Embryonic facial prominence (tissue), 1 donor: ENCODE data around the gene CISH.

ENCODE experiments used
- DNase-seq: peaks from one replicate; pipeline ENCODE4 v3.0.0-alpha.2; 2016; ENCODE audit errors: extremely low spot score

The CISH gene

DNA sequence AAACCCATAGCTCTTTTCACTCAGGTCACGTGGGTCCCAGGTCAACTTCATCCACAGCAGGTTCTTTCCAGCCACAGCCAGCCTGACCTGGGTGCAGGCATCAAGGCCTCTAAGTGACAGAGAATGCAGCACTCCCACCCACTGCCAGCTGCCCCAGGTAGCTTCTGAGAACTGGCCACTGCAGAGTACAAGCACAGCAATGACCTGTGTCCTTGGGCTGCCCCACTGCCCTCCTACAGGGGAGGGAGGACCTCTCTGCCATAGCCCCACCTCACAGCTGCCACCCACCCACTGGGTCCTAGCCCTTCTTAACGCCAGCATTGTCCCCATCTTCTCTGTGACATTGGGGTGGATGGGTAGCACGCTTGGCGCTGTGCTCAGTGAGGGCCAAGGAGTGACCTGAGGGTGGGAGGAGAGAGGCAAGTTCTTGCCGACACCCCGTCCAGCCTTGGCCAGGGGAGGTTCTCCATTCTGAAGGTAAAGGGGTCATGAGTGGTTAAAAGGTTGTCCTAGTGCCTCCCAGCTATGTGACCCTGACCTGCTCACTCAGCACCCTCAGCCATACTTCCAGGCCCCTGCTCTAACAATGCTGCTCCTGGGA, 12.4 kb downstream of the CISH start:
- DNase-seq: no peak

DNA sequence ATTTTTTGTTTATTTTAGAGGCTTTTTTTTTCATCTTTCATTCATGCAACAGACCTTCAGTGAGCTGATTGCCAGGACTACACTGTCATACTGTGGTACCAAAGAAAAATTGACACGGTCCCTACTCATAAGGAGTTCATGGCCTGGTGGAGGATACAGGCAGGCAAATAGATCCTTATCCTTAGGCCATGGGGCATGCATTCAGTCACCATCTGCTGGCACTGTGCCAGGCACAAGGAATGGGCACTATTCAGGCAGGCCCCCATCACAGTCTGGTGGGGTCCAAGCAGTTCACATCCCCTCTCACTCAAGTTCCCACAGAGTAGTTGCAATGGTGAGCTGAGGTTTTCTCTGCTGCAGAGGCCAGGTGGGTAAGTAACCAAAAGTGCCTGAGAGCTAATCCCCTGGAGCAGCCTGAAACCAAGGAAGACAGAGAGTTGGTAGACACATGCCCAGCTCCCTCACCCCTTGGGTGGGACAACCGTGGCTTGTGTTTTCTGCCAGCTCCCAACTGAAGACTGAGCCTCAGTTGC, 17.3 kb downstream of the CISH start:
- no peak for DNase-seq

DNA sequence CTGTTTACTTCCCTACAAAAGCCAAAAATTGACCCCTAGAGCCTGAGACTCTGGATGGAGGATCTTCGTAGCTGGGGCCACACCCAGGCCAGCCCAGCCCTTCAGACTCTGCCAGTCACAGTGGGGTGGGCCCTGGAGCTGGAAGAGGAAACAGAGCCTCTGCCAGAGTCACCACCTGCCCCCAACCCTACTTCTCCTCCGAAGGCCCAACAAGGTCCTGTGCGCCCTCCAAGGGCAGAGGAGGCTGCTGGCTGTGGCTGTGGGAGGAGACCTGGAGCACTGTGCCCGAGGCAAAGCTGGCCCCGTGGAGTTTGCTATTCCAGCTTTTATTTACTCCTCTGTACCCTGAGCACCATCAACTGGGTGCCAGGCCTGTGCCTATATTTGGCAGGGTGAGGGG, 19.0 kb downstream of the CISH start:
- no peak for DNase-seq

DNA sequence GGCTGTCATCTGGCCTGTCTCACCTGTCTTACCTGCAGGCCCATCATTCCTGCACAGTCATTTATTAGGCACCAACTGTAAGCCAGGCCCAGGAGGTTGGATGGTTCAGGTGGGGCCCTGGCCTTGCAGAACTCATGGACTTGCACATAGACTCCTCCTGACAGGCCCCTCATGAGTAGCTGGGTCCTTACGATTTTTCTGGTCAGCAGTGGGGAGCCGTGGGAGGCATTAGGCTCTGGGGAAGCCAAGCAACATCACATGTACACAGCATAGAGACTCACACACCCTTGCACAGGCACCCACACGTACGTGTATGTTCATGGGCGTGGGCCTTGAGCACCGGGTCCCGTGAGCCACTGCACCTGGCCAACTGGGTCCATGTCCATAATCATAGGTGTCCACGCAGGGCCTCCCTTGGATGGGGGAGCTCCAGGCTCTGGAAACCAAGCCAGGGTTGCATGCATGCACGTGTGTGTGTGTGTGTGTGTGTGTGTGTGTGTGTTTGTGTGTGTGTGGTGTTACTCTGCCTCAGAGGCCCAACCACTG, 20.3 kb downstream of the CISH start:
- no peak for DNase-seq

DNA sequence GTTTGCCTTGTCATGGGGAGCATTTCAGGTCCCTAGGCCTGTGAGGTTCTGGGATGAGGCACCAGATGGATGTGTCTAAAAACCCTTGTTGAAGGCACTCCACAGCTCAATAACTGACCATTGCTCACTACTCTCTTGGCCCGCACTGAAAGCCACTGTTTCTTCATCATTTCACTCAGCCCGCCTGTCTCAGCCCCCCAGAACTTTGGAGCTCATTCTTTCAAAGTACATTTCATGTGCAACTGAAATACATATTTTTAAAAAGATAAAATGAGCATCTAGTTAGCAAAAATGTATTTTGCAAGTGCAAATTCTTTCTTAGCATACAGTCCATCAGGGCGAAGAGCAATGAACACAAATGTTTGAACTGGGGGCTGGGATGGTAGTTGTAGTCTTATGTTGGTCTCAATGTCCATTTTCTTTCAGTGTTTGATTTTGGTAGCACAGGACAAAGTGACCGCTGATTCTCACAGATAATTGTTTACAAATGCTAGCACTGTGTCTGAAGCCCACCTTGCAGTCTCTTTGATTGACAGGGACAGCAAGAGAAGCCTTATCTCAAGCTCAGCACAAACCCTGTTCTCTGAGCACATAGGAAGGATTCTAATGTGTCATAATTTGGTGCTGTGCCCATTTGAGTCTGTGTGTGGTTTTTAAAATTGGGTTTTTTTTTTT, 22.7 kb downstream of the CISH start:
- DNase-seq: no peak

DNA sequence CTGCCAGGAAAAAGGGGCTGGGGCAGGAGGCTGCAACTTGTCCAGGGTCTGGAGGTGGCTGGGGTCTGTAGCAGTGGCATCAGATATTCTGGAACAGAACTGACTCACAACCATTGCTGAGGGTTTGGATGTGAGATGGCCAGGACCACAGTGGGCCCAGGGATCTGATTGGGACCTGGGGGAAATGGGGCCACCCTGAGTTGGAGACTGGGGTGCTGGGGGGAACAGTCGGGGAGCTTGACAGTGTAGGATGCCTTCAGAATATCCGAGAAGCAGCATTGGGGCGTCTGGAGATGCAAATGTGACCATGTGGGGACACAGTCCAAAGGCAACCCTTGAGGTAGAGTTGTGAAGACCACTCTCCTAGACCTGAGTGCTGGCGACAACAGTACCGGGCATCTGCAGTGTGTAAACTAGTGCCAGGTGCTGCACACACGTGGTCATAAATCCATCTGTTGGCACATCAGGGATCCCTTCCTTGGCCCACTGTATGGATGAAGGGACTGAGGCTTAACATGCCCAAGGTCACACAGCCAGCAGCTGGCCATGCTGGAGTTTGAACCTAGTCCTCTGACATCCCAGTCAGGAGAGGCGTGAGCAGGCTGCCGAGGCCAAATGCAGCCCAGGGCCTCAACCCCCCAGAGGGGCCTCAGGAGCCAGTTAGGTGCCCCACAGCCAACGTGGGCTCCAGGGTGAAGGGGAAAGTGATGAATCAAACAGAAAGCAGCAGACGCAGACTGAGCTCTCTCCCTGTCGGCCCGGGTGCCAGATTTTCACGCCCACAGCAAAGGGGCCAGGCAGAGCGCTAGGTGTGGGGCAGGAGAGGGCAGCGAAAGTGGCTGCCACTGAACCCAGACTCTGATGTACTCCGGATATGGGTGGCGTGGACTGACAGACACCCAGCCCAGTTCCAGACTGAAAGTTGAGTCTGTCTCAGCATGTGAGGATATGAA, 23.5 kb downstream of the CISH start:
- DNase-seq: no peak

DNA sequence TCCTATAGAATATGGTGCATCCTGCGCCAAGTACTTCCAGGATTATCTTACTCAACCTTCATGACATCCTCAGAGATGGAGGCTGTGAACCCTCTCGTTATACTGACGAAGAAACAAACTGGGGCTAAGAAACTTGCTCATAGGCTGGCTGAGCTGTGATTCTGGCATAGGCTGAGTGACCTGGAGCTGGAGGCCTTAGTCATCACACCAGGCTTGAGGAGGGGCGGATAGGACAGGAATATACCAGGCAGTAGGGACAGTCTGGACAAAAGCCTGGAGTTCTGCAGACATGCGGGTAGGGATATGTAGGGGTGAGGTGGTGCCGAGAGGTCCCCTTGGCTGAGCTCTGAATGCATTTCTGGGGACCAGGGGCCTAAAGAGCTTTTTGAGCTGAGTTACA, 24.2 kb downstream of the CISH start:
- DNase-seq: no peak

DNA sequence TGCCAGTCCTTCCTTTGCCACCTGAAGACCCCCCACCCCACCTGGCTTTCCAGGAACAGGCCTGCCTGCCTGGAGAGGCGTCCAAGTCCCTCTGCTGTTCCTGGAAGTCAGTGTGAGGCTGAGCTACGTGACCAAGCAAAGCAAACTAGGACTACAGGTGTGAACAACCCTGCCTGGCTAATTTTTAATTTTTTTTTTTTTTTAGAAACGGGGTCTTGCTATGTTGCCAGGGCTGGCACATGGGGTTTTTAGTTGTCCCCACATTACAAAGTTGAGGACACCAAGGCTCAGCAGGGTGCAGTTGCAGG, 24.9 kb downstream of the CISH start:
- no peak for DNase-seq

DNA sequence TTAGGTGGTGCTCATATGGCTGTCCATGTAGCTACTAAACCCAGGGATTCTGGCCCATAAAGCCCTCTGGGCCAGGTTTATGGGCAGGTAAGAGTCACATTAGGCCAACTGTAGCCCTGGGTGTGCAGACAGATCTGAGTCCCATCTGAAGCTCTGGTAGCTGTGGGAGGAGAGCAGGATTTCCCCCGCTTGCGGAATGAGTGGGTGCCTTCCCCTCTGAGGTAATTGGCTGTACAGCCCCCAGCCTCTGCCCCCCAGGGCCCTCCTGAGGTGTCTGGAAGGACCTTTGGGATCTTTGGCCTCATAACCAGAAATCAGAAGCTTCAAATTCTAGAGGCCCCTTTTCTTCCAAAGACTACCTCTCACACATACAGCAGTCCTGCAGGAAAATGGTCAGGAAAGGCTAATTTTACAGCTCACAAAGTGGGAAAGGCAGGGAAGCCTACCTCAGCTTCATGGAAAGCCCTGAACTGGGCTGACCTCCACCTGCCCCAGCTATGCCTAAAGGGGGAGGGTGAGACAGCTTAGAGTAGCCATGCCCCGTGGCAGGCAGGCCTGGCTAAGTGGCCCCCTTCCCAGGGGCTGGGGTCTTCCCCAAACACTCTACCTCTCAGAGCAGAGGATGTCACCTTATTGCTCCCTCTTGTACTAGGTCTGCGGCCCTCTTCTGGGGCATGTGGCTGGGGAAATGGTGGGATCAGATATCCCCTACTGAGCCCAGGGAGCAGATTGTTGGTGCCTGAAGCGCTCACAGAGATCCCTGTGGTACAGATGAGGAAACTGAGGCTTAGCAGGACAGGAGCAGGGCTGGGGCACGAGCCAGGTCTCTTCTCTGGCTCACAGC, 25.4 kb downstream of the CISH start:
- no peak for DNase-seq

DNA sequence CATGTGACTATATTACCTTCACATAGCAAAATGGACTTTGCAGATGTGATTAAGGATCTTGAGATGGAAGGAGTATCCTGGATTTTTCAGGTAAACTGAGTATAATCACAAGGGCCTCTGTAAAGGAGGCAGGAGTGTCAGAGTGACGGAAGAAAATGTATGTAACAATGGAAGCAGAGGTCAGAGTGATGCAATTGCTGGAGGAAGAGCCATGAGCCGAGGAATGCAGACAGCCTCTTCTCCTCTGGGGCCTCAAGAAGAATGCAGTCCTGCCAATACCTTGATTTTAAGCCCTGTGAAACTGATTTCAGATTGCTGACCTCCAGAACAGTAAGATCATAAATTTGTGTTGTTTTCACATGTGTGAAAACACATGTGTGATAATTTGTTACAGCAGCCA, 27.2 kb downstream of the CISH start:
- no peak for DNase-seq

DNA sequence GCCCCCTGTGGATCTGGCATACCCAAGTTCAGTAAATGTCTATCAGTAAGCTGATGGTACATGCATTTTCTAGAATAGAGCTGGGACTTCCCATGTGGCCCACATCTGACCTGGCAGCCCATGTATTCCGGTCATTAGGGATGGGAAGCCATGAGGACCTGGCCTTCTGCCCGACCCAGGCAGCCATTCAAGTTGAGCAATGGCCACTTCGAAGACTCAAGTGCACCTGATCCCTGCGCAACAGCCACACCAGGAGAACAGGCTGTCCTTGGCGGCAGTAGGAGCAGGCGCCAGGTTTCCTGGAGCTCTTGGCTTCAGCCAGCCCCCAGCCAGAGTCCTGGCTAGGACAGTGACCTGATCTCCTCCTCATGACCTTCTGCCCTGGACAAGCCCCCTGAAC, 27.7 kb downstream of the CISH start:
- no peak for DNase-seq

DNA sequence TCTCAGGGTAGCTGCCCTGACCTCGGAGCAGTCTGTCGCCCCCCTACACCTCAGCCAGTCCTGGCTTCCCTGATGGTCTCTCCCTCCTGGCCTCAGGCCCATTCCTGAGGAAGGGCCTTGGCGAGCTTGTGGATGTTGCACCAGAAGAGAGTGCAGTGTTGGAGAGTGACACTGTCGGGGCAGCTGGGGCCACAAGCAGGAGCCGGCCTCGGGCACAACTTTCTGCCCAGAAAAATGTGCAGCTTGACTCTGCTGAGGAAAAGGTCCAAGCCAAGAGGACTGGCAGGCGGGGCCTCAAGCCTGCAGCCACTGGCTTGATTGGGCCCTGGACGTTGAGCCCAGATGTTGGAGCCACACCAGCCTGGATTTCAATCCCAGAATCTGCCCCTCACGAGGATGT, 29.5 kb downstream of the CISH start:
- no peak for DNase-seq

DNA sequence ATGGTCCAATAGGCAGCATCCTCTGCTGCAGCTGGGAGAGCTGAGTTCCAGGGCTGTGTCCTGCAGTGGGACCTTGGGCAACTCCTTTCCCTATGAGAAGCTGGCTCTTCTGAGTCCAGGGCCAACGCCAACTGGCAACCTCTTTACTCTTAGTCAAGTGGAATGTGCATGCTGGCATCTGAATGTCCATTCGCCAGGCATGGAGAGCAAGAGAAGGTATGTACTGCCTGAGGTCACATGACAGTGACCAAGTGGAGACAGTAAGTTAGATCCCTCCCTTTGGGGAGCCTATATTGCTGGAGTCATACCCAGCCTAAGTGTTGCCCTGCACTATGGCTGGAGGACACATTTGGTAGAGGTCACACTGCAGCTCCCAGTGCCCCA, 30.1 kb downstream of the CISH start:
- DNase-seq: no peak

DNA sequence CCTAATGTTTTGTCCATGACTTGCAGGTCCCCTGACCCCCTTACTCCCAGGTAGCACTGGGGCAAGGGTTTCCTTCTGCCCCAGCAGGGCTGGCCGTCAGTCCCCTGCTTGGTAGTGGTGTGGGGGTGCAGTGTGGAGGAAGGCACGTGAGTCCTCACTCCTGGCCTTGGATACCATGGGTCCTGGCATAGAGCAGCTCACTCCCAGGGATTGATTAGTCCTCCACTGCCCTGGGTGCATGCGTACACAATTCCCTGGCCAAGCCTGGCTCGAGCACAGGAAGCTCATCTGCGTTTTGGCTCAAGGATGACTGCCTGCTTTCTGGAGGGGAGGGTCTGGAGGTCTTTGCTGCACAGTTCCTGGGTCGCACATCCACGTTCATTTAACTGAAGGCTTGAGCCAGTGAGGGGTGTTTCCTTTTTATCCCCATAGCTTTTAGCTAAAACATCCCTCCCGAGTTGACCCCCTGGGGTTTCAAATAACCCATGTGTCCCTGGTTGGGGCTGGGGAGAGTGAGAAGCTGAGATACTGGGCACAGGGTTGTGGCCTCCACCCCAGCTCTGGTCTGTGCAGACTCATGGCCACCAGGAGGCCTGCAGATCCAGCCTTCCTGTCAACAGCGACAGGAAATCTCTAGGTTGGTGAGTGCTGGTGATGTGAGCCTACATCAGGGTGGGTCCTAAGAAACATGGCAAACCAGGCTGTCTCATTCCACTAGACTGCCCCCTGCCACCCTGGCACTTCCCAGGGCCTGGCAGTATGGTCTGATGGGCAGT, 30.7 kb downstream of the CISH start:
- no peak for DNase-seq

DNA sequence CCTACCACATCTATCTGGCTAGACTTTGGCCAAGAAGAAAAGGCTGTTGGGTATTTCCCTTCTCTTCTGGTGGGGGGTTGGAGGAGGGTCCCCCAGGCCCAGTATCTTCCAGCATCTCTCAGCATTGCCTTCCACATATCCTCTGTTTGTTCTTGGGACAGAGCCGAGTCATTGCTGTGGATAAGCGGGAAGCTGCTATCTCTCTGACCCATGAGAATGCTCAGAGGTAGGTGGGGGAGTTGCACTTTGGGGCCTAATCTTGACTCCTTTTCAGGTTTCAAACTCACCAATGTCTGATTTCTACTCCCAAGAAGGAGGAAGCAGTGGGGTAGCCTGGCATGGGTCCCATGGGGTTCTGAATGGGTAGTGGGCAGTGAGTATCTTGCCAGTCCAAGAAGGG, 34.2 kb downstream of the CISH start:
- no peak for DNase-seq

DNA sequence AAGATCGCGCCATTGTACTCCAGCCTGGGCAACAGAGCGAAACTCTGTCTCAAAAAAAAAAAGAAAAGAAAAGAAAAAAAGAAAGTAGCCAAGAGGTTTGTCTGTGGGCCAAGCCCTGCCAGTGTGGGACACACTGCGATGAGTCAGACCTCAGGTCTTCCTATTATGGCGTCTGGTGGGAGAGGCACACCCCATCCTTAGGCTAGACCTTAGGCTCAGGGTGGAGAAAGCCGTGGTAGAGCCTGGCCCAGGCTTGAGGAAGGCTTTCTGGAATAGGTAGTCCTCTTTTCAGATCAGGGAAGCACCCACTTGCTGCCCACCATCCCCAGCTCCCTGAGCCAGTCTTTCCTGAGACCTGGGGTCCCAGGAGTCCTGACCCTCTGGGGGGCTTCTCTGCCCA, 36.2 kb downstream of the CISH start:
- DNase-seq: no peak

DNA sequence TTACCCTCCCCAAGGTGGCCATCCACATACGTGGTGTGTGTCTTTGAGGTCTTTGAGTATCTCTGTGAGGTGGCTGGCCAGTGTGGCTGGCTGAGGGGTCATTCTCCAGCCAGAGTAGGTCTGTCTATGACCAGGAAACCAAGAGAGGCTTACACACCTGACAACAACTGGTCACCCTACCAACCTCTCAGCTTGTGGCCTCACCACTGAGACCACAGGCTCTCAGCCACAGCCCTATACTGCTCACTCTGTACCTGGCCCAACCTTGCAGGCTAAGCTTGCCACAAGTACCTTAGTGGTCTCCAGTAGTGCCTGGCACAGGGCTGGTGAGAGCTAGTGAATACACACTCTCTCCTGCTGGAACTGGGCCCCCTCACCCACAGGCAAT, 37.1 kb downstream of the CISH start:
- no peak for DNase-seq

DNA sequence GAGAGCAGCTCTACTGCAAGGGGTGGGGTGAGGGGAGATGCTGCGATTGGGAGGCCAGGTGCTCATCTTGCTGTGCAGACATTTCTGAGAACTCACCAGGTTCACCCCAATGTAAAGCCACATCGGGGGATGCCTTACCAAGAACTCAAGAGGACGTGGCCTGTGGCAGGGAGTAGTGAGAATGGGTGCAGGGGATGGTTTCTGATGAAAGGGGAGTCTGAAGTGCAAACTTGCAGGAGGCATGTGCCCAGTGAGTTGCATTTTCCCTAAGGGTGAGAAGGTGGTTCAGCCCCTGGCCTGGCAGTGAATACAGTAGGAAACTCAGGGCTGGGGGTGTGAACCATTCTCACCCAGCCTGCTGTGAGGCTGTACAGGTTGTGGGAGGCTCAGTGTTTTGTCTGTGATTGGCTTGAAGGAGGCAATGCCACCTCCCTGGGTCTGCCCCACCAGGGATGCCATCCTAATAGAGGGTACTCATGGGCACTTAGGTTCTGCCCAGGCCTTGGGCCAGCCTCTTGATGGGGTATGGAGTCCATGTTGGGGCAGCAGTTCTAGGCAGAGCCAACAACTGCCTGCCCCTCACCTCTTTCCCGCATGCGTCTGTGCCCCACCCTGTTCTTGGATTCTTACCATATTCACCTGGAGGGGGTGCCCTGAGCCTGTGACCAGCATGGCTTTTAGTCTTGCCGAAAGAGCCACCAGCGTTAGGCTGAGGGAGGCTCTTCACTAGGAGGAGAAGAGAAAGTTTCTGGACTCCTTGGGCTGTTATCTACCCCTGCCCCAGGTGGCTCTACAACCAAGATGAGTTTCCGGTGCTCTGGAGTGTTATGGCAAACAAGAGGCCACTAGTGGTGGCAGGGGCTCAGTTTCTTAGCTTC, 37.8 kb downstream of the CISH start:
- no peak for DNase-seq

DNA sequence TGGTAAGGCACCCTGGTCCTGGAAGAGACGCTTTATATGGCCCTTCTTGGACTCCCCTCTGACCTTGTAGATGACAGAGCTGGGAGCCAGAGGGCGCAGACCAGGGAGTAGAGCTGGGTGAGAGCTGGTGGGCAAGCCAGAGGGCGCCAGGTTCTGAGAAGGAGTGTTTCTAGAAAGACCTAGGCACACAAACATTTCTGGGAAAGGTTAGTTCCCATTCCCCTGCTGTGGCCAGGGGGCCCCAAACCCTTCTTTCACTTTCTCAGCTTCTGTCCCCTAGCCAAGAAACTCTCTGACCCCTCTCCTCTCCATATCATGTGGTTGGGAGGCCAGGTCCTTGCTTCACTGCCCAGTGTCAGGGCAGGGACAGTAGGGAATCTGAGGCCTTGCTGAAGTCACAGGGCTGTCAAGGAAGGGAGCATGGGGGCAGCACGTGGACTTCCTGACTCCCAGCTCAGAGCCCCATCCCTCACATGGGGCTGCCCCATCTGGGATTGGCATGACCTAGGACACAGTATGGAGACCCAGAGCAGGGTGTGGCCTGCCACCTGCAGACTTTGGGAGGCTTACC, 38.7 kb downstream of the CISH start:
- no peak for DNase-seq

DNA sequence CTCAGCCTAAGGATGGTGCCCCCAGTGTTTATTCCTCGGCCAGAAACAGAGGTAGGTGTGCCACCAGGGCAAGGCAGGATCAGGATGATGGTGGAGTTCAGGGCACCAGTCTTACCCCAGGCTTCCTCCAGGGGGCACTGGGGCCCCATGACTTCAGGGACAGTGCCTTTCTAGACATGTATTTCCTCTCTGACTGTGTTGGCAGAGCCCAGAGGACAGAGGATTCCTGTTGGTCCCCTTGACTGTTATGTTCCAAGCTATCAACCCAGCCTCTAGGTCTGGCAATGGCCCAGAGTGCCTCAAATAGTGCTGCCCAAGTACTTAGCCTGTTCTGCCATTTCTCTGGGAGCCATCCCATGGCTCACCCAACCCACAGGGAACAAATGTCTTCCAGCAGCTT, 39.4 kb downstream of the CISH start:
- no peak for DNase-seq
